ENCODE results near the gene BLZF1.

DNA sequence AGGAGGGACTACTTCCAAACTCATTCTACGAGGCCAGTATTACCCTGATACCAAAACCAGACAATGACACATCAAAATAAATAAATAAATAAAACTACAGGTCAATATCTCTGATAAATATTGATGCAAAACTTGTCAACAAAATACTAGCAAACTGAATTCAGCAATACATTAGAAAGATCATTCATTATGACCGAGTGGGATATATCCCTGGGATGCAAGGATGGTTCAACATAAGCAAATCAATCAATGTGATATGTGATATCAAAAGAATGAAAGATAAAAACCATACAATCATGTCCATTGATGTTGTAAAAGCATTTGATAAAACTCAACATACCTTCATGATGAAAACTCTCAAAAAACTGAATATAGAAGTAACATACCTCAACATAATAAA lies 37.1 kb upstream of the BLZF1 start:
- TF ChIP-seq, protein P1, sequence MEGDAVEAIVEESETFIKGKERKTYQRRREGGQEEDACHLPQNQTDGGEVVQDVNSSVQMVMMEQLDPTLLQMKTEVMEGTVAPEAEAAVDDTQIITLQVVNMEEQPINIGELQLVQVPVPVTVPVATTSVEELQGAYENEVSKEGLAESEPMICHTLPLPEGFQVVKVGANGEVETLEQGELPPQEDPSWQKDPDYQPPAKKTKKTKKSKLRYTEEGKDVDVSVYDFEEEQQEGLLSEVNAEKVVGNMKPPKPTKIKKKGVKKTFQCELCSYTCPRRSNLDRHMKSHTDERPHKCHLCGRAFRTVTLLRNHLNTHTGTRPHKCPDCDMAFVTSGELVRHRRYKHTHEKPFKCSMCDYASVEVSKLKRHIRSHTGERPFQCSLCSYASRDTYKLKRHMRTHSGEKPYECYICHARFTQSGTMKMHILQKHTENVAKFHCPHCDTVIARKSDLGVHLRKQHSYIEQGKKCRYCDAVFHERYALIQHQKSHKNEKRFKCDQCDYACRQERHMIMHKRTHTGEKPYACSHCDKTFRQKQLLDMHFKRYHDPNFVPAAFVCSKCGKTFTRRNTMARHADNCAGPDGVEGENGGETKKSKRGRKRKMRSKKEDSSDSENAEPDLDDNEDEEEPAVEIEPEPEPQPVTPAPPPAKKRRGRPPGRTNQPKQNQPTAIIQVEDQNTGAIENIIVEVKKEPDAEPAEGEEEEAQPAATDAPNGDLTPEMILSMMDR (IDR thresholded peaks at IDR 0.05; ENCODE audit: low read depth, low read length): no peak
- no peak for TF ChIP-seq EZH2phosphoT487 (IDR thresholded peaks at IDR 0.05; ENCODE audit: low read depth)

Data from OCI-LY3 (cell line).